ENCODE results near the gene ST3GAL4. TPM values are rescaled to one million over a fixed set of nuclear protein-coding genes. Genes with fewer than 3 reads are reported as not detected.

The ST3GAL4 gene
- polyA plus RNA-seq, 1 donor (not counting 4 experiments of a cell fraction or from before 2014, with no cell fraction given): 24.6 TPM

GRCh38 chr11:126456783-126457542, 101.5 kb downstream of the ST3GAL4 start:
- no peak overlapping the region for H3K4me3 ChIP-seq (ENCODE audit: control insufficient read depth in 2 of 3, extremely low read depth in 1 of 3, insufficient read depth in 2 of 3, low read depth in 1 of 3, low read length in 3 of 3)
- no peak for DNase-seq (ENCODE audit: low read depth, low spot score)
- H3K27ac ChIP-seq (ENCODE audit: control insufficient read depth, insufficient read depth, low read length): no peak overlapping the region
- no peaks in the 10 kb centered on the region for H3K4me1 ChIP-seq (ENCODE audit: control insufficient read depth, extremely low read depth, insufficient read depth, low read length)
- no peak overlapping the region for H3K4me2 ChIP-seq (ENCODE audit: control insufficient read depth, extremely low read depth, insufficient read depth, low read depth, low read length)
- no peaks in the 10 kb centered on the region for H3K9me3 ChIP-seq (ENCODE audit: control insufficient read depth, low read depth, low read length)
- H2AFZ ChIP-seq (ENCODE audit: control insufficient read depth, low read length): no peak overlapping the region
- no peaks in the 10 kb centered on the region for H3K36me3 ChIP-seq (ENCODE audit: control insufficient read depth in 2 of 2, extremely low read depth in 1 of 2, insufficient read depth in 2 of 2, low read length in 2 of 2)
- TF ChIP-seq EZH2 (IDR thresholded peaks at IDR 0.05; ENCODE audit: low read length) (no peak), CTCF (optimal IDR thresholded peaks at IDR 0.05 in 1 of 3, IDR thresholded peaks at IDR 0.05 in 1 of 3, conservative IDR thresholded peaks at IDR 0.05 in 1 of 3; ENCODE audit: extremely low read depth in 1 of 3, insufficient read depth in 2 of 3, low read length in 3 of 3) (no peak)
- no peaks in the 10 kb centered on the region for H3K79me2 ChIP-seq (ENCODE audit: control insufficient read depth, insufficient read depth, low read length)
- FAIRE-seq: no peak
- no peaks in the 10 kb centered on the region for H3K9me1 ChIP-seq (ENCODE audit: control insufficient read depth, extremely low read depth, insufficient read depth, low read length)
- no peak overlapping the region for H3K9ac ChIP-seq (ENCODE audit: control insufficient read depth, extremely low read depth, insufficient read depth, low read length)
- H3K27me3 ChIP-seq (ENCODE audit: control insufficient read depth, extremely low read depth, insufficient read depth, low read length): peaks cover 34% of the 10 kb centered on the region
- dilution Hi-C loops (cut with MboI; ENCODE audit: extremely low pct_ligation_motif_present, low sequenced_read_pairs): no loop called here
- H4K20me1 ChIP-seq (ENCODE audit: control insufficient read depth, extremely low read depth, insufficient read depth, low read length): no peaks in the 10 kb centered on the region

GRCh38 chr11:126457817-126458216, 102.3 kb downstream of the ST3GAL4 start:
- Histone ChIP-seq H3K27ac (ENCODE audit: control insufficient read depth, insufficient read depth, low read length) (no peak overlapping the region), H3K4me2 (ENCODE audit: control insufficient read depth, extremely low read depth, insufficient read depth, low read depth, low read length) (no peak overlapping the region), H2AFZ (ENCODE audit: control insufficient read depth, low read length) (no peak overlapping the region), H3K9me3 (ENCODE audit: control insufficient read depth, low read depth, low read length) (no peaks in the 10 kb centered on the region), H3K4me3 (ENCODE audit: control insufficient read depth in 2 of 3, extremely low read depth in 1 of 3, insufficient read depth in 2 of 3, low read depth in 1 of 3, low read length in 3 of 3) (no peak overlapping the region), H3K9ac (ENCODE audit: control insufficient read depth, extremely low read depth, insufficient read depth, low read length) (no peak overlapping the region), H3K27me3 (ENCODE audit: control insufficient read depth, extremely low read depth, insufficient read depth, low read length) (peaks cover 25% of the 10 kb centered on the region), H3K9me1 (ENCODE audit: control insufficient read depth, extremely low read depth, insufficient read depth, low read length) (no peaks in the 10 kb centered on the region), H3K79me2 (ENCODE audit: control insufficient read depth, insufficient read depth, low read length) (no peaks in the 10 kb centered on the region), H4K20me1 (ENCODE audit: control insufficient read depth, extremely low read depth, insufficient read depth, low read length) (no peaks in the 10 kb centered on the region), H3K4me1 (ENCODE audit: control insufficient read depth, extremely low read depth, insufficient read depth, low read length) (no peaks in the 10 kb centered on the region), H3K36me3 (ENCODE audit: control insufficient read depth in 2 of 2, extremely low read depth in 1 of 2, insufficient read depth in 2 of 2, low read length in 2 of 2) (no peaks in the 10 kb centered on the region)
- FAIRE-seq (no peak), DNase-seq (ENCODE audit: low read depth, low spot score) (no peak)
- dilution Hi-C loops (cut with MboI; ENCODE audit: extremely low pct_ligation_motif_present, low sequenced_read_pairs): no loop called here
- no peak for TF ChIP-seq CTCF (optimal IDR thresholded peaks at IDR 0.05 in 1 of 3, IDR thresholded peaks at IDR 0.05 in 1 of 3, conservative IDR thresholded peaks at IDR 0.05 in 1 of 3; ENCODE audit: extremely low read depth in 1 of 3, insufficient read depth in 2 of 3, low read length in 3 of 3)
- TF ChIP-seq EZH2 (IDR thresholded peaks at IDR 0.05; ENCODE audit: low read length): no peak
